Neural crest cell (in vitro differentiated cells): ENCODE results near the gene NSUN5. TPM values are rescaled to one million over a fixed set of nuclear protein-coding genes. Genes with fewer than 3 reads are reported as not detected.
"Not testable (repeated sequence)": the region's sequence is repeated elsewhere in the genome, so short reads cannot be mapped to it uniquely, and the experiment has no call there.

ENCODE experiments used
- DNase-seq: peaks from one replicate; pipeline ENCODE4 v3.0.0; 2021; ENCODE audit warnings: low read depth, mixed read lengths, low spot score
- H3K27ac Mint-ChIP-seq: one replicate; pipeline ENCODE4 v1.8.0; 2021; ENCODE audit warnings: mild to moderate bottlenecking, mixed read lengths; ENCODE audit not compliant: unreplicated experiment
- H3K27me3 Mint-ChIP-seq: 2 replicates; pipeline ENCODE4 v1.8.0; 2021; ENCODE audit warnings: low read depth, mild to moderate bottlenecking, mixed read lengths
- H3K36me3 Mint-ChIP-seq: 2 replicates; pipeline ENCODE4 v1.8.0; 2021; ENCODE audit warnings: low read depth, mild to moderate bottlenecking, mixed read lengths
- H3K4me1 Mint-ChIP-seq: 2 replicates; pipeline ENCODE4 v1.8.0; 2021; ENCODE audit warnings: mixed read lengths
- H3K4me3 Mint-ChIP-seq: one replicate; pipeline ENCODE4 v1.8.0; 2021; ENCODE audit warnings: mild to moderate bottlenecking, mixed read lengths
- H3K9me3 Mint-ChIP-seq: 2 replicates; pipeline ENCODE4 v1.8.0; 2021; ENCODE audit warnings: mixed read lengths
- total RNA-seq: library from RNA; stranded (reverse); gene quantifications from 2 replicates; pipeline ENCODE4 v1.2.1, GENCODE V29; 2021
- TF ChIP-seq, protein P1 (sequence below): fragments of 200-600 bp; sonication (generic); conservative IDR thresholded peaks from 2 replicates; pipeline ENCODE4 v1.5.0; 2021; ENCODE audit warnings: antibody characterized with exemption, mild to moderate bottlenecking

Gene NSUN5
- total RNA-seq, 1 donor from 2014 or later, result 40.2 TPM

DNA sequence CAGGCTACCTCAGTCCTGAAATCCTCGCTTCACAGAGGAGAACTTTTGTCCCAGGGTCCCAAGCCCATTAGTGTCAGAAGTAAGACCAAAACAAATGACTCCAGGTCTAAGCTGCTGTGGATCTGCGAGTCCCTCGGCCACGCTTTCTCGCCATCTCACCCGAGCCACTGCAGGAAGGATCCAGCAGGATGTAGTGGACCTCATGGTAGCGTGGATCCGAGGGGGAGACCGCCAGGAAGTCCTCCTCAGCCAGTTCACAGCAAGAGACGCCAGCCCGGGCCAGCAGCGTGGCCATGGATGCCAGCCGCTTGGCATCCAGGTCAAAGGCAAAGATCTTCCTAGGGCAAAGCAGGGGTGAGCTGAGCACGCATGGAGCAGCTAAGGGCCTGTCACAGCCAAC is 4.6 kb downstream of the NSUN5 start:
- no peak overlapping the region for H3K27ac Mint-ChIP-seq
- H3K27me3 Mint-ChIP-seq, result no peaks in the 10 kb centered on the region
- no peak for DNase-seq
- peaks cover 4% of the 10 kb centered on the region for H3K36me3 Mint-ChIP-seq
- peaks cover 27% of the 10 kb centered on the region for H3K4me1 Mint-ChIP-seq
- no peak overlapping the region for H3K4me3 Mint-ChIP-seq
- no peaks in the 10 kb centered on the region for H3K9me3 Mint-ChIP-seq
- TF ChIP-seq, protein P1, sequence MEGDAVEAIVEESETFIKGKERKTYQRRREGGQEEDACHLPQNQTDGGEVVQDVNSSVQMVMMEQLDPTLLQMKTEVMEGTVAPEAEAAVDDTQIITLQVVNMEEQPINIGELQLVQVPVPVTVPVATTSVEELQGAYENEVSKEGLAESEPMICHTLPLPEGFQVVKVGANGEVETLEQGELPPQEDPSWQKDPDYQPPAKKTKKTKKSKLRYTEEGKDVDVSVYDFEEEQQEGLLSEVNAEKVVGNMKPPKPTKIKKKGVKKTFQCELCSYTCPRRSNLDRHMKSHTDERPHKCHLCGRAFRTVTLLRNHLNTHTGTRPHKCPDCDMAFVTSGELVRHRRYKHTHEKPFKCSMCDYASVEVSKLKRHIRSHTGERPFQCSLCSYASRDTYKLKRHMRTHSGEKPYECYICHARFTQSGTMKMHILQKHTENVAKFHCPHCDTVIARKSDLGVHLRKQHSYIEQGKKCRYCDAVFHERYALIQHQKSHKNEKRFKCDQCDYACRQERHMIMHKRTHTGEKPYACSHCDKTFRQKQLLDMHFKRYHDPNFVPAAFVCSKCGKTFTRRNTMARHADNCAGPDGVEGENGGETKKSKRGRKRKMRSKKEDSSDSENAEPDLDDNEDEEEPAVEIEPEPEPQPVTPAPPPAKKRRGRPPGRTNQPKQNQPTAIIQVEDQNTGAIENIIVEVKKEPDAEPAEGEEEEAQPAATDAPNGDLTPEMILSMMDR, result no peak

DNA sequence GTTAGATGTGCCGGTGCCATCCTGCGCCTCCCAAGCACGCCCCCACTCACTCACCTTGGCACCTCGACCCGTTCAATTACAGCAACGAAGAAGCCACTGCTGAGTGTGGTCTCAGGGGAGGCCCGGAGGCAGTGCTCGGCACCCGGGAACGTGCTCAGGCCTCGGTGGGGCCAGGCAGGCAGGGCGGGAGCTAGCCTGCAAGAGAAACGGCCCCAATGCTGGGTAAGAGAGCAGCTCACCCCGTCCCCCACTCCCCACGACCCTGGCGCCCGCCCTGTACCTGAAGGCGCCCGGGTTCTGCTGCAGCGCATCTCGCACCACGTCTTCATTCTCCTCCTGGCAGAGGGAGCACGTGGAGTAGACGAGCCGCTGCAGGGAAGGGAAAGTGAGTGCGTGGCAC is 5.1 kb downstream of the NSUN5 start:
- Mint-ChIP-seq H3K27me3 (no peaks in the 10 kb centered on the region), H3K4me3 (no peak overlapping the region), H3K9me3 (no peaks in the 10 kb centered on the region), H3K36me3 (peaks cover 4% of the 10 kb centered on the region), H3K4me1 (peaks cover 22% of the 10 kb centered on the region), H3K27ac (no peak overlapping the region)
- no peak for DNase-seq
- TF ChIP-seq, protein P1, result no peak

DNA sequence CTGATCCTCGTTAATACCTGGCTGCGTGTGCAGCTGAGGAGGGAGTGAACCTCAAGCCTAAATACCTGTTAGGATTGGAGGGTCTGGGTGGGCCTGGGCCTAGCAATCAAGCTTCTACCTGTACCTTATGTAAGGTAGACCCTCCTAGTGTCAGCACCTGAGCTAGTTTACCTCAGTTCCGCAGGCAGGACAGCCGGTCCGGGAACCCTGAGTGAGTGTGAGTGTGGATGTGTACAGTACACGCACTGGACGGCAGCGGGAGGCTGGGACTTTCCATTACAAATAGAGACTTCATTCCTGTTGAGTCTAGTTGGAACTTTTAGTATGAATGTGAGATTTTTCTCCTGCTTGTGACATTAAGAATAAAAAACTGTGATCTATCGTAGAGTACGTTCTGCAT is 5.8 kb downstream of the NSUN5 start:
- not testable (repeated sequence) for H3K4me3 Mint-ChIP-seq, H3K27me3 Mint-ChIP-seq, H3K27ac Mint-ChIP-seq, H3K9me3 Mint-ChIP-seq, DNase-seq, H3K36me3 Mint-ChIP-seq
- peaks cover 15% of the 10 kb centered on the region for H3K4me1 Mint-ChIP-seq

DNA sequence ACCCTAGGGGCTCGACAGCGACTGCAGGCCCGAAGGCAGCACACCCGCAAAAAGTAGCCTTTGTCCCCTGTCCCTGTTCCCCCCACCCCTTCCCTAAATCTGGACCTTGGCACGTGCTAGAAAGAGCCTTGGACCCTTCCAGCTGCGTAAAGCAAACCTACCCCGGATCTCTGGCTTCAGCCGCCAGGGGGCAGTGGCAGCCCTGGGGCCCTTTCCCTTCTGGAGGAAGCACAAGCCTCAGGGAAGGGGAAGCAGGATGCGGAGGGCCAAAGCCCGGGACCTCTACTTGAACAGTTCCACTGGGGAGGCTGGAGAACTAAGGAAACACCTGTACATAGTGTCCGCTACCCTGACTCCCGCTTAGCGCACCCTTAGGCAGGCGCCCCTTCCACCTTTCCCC is 7.5 kb downstream of the NSUN5 start:
- not testable (repeated sequence) for H3K36me3 Mint-ChIP-seq, H3K9me3 Mint-ChIP-seq, H3K4me1 Mint-ChIP-seq, DNase-seq, H3K4me3 Mint-ChIP-seq, H3K27me3 Mint-ChIP-seq, H3K27ac Mint-ChIP-seq
- TF ChIP-seq, protein P1, result peak; percentile 28

DNA sequence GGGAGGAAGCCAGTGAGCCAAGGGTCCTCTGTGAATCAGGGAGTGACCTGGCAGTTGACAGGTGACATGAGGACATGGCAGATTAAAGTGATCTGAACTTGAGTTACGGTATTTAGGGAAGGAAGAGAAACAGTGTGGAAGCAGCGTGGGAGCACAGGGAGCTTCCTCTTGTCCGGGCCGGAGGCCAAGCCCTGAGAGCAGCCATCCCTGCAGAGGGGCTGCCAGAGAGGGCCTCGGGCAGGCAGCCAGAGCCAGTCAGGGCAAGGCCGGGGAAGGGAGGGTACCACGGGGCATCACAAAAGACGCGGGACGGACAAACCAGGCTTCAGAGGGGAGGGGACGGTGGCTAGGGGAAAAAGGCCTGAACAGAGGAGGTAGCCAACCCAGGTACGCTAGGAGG is 8.8 kb downstream of the NSUN5 start:
- not testable (repeated sequence) for H3K4me3 Mint-ChIP-seq, DNase-seq, H3K27me3 Mint-ChIP-seq, H3K4me1 Mint-ChIP-seq, H3K27ac Mint-ChIP-seq, H3K36me3 Mint-ChIP-seq, H3K9me3 Mint-ChIP-seq

DNA sequence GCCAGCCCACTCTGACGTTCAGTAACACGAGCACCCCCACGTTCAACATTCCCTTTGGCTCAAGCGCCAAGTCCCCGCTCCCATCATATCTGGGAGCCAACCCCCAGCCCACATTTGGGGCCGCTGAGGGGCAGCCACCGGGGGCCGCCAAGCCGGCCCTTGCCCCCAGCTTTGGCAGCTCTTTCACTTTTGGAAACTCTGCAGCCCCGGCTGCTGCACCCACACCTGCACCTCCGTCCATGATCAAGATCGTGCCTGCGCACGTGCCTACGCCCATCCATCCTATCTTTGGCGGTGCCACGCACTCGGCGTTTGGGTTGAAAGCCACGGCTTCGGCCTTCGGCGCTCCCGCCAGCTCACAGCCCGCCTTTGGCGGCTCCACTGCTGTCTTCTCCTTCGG is 10.9 kb downstream of the NSUN5 start:
- H3K4me3 Mint-ChIP-seq, H3K27me3 Mint-ChIP-seq, DNase-seq, H3K9me3 Mint-ChIP-seq, H3K27ac Mint-ChIP-seq, H3K4me1 Mint-ChIP-seq, H3K36me3 Mint-ChIP-seq: not testable (repeated sequence)

DNA sequence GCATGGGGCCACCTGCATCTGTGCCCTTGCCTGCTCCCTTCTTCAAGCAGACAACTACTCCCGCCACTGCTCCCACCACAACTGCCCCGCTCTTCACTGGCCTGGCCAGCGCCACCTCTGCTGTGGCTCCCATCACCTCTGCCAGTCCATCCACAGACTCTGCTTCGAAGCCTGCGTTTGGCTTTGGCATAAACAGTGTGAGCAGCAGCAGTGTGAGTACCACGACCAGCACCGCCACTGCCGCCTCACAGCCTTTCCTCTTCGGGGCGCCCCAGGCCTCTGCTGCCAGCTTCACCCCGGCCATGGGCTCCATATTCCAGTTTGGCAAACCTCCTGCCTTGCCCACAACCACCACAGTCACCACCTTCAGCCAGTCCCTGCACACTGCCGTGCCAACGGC is 11.4 kb downstream of the NSUN5 start:
- H3K4me3 Mint-ChIP-seq, H3K4me1 Mint-ChIP-seq, H3K27me3 Mint-ChIP-seq, H3K9me3 Mint-ChIP-seq, H3K36me3 Mint-ChIP-seq, DNase-seq, H3K27ac Mint-ChIP-seq: not testable (repeated sequence)

DNA sequence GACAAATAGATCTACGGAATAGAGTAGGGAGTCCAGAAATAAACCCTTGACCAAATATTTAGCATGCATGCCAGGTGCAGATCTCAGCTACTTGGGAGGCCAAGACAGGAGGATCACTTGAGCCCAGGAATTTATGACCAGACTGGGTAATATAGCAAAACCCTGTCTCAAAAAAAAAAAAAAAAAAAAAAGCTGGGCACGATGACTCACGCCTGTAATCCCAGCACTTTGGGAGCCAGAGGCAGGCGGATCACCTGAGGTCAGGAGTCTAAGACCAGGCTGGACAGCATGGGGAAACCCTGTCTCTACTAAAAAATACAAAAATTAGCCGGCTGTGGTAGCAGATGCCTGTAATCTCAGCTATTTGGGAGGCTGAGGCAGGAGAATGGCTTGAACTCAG is 31.4 kb downstream of the NSUN5 start:
- H3K4me3 Mint-ChIP-seq, H3K9me3 Mint-ChIP-seq, H3K27me3 Mint-ChIP-seq, H3K36me3 Mint-ChIP-seq, H3K27ac Mint-ChIP-seq, H3K4me1 Mint-ChIP-seq, DNase-seq: not testable (repeated sequence)

DNA sequence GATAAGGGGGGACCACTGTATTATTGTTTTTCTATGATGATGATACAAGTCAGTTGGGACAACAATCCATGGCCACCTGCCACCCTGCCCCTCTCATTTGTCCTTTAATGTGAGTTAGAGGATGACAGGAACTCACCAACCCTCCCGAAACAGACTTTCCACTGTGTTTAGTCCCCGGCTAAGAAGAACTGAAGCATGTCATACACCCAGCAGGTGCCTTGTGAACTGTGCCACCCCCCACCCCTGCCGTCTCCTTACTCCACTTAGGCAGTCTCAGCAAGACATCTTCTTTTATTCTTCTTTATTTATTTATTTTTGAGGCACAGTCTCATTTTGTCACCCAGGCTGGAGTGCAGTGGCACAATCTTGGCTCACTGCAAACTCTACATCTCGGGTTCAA is 40.8 kb downstream of the NSUN5 start:
- not testable (repeated sequence) for DNase-seq, H3K9me3 Mint-ChIP-seq, H3K4me3 Mint-ChIP-seq, H3K27me3 Mint-ChIP-seq, H3K4me1 Mint-ChIP-seq, H3K36me3 Mint-ChIP-seq, H3K27ac Mint-ChIP-seq

DNA sequence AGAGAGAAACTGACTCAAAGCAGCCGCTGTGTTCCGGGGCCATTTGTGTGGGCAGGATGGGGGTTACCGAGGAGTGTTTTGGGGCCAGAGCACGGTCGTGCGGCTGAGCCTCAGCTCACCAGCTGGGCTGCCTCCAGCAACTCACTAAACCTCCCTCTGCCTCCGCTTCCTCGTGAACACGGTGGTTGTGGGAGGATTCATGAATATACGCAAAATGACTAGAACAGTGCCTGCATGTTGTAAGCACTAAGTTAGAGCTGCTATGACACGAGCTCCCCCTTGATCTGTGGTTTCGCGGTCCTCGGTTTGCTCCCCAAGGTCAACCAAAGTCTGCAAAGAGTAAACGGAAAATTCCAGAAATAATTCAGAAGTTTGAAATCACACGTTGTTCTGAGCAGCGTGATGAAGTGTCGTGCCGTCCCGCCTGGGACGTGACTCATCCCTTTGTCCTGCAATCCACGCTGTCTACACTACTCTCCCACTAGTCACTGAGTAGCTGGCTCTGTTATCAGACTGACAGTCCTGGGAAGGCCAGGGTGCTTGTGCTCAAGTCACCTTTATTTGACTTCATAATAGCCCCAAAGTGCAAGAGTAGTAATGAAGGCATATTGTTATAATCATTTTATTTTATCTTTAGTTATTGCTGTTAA is 41.8 kb downstream of the NSUN5 start:
- H3K27me3 Mint-ChIP-seq, H3K4me3 Mint-ChIP-seq, H3K9me3 Mint-ChIP-seq, H3K4me1 Mint-ChIP-seq, H3K27ac Mint-ChIP-seq, H3K36me3 Mint-ChIP-seq, DNase-seq: not testable (repeated sequence)

DNA sequence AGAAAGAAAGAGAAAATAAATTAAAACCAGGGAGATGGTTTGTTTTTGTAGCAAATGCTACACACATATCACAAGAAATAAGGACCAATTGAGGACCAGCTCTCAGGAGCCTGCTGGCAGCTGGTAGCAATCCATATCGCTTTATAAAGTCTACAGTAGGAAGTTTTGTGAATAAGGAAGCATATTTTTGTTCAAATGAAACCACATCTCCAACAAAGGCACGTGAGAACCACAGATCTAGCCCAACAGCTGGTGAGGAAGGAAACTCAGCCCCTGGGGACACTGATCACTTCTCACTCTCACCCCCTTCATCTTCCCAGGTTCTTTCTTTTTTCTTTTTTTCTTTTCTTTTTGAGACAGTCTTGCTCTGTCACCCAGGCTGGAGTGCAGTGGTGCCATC is 46.2 kb downstream of the NSUN5 start:
- not testable (repeated sequence) for H3K36me3 Mint-ChIP-seq, H3K4me1 Mint-ChIP-seq, H3K9me3 Mint-ChIP-seq, H3K27ac Mint-ChIP-seq, DNase-seq, H3K4me3 Mint-ChIP-seq, H3K27me3 Mint-ChIP-seq
